ENCODE results near the gene FEM1B.

DNA sequence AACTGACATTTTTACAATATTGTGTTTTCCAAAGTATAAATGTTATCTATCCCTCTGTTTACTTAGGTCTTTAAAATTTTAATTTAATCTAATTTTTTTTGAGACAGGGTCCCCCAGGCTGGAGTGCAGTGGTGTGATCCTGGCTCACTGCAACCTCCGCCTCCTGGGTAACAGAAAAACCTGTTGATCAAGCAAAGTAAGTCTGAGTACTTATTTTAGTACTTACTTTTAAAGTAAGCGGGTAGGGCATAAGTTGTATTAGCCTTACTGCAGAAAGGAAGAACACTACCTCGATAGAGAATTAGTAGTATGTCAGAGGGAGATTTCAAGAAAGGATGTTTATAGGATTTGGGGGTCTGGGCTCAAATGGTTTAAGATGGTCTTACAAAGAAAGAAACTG, 11.9 kb upstream of the FEM1B start:
- TF ChIP-seq, protein P1, sequence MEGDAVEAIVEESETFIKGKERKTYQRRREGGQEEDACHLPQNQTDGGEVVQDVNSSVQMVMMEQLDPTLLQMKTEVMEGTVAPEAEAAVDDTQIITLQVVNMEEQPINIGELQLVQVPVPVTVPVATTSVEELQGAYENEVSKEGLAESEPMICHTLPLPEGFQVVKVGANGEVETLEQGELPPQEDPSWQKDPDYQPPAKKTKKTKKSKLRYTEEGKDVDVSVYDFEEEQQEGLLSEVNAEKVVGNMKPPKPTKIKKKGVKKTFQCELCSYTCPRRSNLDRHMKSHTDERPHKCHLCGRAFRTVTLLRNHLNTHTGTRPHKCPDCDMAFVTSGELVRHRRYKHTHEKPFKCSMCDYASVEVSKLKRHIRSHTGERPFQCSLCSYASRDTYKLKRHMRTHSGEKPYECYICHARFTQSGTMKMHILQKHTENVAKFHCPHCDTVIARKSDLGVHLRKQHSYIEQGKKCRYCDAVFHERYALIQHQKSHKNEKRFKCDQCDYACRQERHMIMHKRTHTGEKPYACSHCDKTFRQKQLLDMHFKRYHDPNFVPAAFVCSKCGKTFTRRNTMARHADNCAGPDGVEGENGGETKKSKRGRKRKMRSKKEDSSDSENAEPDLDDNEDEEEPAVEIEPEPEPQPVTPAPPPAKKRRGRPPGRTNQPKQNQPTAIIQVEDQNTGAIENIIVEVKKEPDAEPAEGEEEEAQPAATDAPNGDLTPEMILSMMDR (IDR thresholded peaks at IDR 0.05; ENCODE audit: low read length): no peak
- no peak for TF ChIP-seq EZH2 (IDR thresholded peaks at IDR 0.05; ENCODE audit: borderline replicate concordance, low read length)

All from OCI-LY1 (cell line).